Activated naive CD4-positive, alpha-beta T cell treated with Interleukin-2 at 50 U/mL for 16 hours (primary cell): ENCODE measurements around the gene SEMA5A.
"Not testable (repeated sequence)": the region's sequence is repeated elsewhere in the genome, so short reads cannot be mapped to it uniquely, and the experiment has no call there.

Source experiments
- DNase-seq: peaks from one replicate; pipeline ENCODE4 v3.0.0-alpha.2; 2020

The SEMA5A gene

DNA sequence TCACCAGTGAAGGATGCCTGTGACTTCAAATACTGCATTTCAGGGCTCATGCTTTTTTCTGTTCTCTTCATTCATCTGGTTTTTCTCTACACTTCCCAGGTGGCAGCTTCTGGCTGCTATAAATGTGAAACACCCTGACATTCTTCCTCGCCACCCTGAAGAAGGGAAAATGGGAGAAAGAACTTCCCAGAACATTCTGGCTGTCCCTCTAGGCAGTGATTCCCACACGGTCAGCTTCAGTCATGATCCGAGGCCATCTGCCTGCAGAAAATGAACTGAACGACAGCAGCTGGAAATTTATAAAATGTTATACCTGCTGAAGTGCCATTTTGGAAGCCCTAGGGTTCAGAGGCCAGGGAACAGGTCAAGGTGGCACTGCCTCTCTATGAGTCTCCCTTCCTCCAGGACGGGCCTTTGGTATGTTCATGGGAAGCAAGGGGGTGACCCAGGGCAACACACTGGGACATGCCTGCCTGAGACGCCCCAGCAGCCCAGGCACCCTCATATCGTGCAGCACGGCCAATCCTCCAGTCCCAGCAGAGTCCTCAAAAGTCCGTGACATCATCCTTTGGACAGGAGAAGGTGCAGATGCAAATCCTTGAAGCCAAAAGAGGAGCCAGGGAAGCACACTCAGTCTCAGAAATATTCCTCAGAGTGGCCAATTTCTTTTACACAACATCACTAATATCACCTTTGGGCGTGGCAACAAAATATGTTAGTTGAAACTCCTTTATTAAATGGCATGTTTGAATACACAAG, 107.1 kb downstream of the SEMA5A start:
- no peak for DNase-seq

DNA sequence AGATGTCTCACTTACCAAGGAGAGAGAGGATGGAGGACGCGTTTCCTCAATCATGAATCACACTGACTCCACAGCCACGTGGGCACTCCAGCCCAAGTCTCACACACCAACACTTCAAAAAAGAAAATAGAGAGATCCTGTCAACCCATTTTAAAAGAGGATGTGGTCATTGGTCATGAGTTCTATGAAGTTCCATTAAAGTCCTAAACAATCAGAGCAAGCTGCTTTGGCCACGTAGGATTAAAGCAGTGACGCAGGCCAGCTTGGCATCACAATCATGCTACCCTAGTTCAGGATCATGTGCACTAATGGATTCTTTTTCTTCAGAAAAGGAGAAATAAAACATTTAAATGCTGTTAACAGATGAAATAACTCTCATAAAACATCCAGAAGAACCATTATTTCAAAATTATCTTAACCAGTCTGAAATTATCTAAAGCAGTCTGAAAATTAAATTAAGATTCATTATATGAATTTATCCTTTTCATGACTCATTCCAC, 108.1 kb downstream of the SEMA5A start:
- no peak for DNase-seq

DNA sequence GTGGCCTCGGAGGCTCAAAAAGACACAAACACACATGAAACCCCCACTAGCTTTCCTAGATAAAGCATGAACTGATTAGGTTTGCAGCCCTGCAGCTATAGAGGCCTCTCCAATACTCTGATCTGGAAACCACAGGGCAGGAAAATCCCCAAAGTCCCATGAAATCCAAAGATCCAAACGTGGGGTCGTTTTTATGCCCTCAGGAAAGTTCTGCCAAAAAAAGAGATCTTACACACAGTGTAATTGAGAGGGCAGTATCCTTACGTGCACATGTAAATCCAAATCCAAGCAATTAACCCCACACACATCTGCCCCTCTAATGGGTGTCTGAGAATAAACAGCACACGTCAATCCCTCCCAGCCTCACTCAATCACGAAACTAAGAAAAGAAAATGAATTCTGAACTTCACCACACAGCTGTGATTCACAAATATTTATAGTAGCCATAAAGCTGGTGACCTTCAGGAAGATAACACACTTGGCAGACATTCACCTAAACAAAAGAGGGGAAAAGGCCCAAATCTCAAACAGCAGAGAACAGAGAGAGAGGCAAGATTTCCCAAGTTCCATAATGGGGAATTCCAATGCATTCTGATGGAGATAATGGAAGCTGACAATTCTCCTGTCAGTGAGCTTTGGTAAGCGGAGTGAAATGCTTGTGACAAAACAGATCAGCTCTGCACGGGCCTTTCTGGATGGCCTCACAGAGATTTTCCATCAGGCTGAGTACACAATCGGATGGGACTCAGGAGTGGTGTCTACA, 114.2 kb downstream of the SEMA5A start:
- DNase-seq, result no peak

DNA sequence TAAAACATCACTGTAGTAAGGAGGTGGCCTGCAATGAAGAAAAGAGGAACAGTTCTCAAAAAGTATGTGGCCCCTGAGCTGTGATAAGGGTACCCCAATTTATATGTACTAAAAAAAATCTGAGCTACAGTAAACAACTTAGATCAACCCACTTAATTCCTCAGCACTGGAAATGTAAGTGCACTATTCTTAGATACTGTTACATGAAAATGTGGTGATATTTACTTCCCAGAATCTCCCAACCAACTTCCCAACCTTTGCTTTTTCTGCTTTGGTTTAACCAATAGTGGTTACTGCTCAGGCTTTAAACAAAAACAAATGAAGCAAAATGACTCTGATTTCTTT, 114.8 kb downstream of the SEMA5A start:
- DNase-seq, result no peak

DNA sequence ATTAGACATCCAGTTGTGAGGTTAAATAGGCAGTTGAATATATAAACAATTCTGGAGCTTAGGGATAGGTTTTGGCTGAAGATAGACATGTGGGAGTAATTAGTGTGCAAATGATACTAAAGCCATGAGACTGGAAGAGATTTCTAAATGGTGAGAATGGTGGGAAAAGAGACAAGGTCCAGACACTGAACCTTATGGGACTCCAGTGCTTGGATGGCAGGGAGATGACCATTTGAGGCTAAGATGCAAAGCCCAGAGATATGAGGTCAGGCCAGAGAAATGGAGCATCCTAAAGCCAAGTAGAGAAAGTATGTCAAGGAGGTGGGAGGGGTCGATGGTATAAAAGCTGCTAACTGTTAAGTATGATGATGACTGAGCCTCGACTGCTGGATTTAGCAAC, 115.6 kb downstream of the SEMA5A start:
- no peak for DNase-seq

DNA sequence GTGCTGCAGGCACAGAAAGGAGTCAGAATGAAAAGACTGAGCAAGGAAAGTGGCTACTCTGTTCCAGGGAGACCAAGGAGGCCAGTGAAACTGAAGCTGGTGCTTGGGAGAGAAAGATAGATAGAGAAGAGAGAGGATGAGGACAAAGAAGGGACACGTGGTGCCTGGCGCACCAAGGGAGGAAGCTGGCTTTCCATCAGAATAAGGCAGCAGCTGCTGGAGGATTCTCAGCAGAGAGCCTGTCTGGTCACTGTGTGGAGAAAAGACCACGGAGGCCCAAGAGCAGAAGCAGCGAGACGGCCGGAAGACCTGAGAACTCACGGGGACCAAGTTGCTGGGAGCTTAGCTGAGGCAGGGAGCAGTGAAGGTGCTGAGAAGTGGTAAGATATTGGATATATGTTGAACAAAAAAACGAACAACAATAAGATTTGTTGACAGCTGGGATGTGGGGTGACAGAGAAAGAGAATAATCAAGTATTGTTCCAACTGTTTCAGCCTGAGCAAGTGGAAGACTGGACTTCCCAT, 116.1 kb downstream of the SEMA5A start:
- no peak for DNase-seq

DNA sequence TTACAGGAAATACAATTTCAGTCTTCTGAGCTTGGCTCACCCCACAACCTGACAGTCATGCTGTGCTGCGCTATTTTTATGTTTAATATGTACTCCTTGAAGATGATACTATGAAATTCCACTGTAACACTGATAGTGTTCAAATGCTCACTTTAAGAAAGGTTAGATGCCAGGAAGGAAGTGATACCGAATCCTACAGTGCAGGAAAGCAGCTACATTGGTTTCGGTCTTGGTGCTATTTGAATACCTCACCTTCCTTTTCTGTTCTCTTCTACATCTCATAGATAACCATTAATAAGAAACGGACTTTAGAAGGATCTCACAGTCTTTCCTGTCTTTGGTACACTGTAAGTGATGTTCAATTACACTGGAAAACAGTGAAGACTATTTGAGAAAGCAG, 117.6 kb downstream of the SEMA5A start:
- DNase-seq, result no peak

DNA sequence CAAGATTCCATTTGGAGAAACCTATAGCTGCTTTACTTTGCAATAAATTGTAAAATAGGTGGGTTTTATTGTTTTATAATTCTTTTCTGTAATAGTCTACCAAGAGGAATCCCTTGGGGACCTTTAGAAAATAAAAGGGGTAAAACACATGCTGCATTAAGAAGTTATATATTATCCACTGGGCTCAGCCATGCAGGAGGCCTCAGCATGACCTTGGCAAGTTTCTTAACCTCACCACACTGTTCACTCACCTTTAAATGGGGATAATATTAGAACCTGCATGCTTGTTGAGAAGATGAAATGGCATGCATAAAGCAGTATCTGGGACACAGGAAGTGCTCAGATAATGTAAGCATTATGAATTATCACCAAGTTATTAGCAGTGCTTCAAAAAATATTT, 120.2 kb downstream of the SEMA5A start:
- no peak for DNase-seq

DNA sequence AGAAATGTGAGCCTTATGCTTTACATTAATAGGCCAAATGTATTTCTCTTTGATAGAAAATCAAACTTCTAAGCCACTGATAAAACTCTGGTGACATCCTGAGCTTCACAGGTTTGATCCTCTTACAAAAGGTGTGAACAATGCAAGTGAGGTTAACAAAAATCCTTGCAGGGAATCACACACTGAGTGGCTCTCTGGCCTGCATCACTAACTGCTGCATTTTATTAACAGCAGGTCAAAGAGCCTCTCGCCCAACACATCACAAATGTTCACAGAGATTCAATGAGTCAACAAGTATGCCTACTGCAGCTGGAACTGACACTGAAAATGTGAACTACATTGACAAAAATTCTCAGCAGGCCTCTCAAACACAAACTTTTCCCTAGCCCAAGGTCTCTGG, 122.3 kb downstream of the SEMA5A start:
- DNase-seq, result no peak

DNA sequence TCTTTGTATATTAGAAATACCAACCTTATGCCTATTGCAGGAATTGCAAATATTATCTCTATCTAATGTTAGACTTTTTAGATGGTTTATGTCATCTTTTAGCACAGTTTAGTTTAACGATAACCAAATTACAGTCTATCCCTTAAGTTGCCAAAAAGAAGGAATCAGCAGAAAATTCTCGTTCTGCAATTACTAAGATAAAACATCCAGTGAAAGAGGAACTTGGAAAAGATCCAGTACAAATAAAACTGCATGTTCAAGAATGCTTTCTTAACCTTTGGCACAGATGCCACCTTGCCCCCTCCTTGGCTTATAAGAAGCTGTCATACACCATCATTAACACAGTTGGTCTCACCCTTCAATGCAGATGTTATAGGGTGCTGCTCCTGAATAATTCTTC, 124.0 kb downstream of the SEMA5A start:
- no peak for DNase-seq

DNA sequence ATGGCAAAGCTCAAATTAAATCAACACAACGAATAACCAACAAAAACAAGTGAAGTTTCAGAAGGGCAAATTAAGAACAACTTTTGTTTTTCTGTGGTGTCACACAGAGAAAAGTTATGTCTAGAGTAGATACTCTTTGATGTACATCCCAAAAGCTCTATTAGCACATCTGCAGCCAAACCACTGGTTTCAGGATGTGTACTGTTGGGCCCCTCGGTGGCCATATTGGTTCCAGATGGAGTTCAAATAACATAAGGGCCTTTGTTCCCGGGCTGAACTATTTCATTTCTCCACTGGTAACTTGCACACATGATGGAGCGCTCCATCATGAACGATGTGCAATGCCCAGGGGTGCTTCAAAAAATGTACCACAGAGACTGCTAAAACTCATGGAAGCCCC, 126.1 kb downstream of the SEMA5A start:
- DNase-seq, result no peak

DNA sequence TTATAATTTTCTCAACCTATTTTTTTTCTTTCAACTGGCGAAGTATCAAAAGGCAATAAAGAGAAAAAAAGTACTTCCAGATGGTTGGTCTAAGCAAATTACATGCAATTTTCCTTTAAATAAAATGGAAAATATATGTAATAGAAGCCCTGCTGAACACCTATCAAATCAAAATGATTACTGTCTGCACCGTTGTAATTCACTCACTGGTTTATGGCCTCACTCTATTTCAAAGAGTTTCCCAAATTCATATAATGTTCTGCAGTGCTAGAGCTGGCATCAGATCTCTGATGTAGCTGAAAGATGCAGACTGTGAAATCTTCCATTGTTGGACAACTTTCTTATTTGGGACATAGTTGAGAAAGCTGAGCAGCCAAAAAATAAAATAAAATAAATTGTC, 130.3 kb downstream of the SEMA5A start:
- no peak for DNase-seq

DNA sequence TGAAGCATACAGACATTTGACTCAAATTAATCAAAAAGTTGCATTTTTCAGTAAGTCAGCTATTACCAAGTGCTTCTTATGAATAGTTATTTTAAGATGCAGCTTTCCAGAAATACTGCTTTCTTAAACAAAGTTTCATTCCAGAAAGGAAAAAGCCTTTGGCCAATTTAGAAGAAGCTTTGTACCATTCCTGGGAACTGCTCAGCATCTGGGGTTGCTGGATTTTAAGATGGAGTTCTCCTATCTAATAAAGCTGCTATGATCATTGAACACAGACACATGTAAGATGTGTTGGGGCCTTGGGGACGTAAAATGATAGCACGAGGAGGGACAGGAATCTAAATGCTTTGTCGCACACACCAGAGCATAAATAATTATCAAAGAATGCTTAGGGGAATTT, 130.8 kb downstream of the SEMA5A start:
- no peak for DNase-seq

DNA sequence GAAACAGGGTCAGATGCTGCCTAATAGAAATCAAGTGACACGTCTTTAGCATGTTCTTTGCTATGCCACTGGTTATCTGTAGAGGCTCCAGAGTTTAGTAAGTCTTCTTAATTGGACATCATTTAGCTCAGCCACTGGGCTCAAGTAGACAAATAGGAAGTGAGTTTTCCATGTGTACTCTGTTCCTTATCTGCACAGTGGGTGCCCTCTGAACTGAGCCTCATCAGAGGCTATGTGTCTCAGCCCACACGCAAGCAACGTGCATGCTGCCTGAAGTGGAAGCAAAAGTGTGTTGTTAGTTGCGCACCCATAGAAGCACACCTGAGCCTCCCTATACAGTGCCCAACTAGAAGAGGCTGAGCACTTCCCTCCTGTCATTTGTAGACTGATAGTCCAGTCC, 134.7 kb downstream of the SEMA5A start:
- DNase-seq, result no peak

DNA sequence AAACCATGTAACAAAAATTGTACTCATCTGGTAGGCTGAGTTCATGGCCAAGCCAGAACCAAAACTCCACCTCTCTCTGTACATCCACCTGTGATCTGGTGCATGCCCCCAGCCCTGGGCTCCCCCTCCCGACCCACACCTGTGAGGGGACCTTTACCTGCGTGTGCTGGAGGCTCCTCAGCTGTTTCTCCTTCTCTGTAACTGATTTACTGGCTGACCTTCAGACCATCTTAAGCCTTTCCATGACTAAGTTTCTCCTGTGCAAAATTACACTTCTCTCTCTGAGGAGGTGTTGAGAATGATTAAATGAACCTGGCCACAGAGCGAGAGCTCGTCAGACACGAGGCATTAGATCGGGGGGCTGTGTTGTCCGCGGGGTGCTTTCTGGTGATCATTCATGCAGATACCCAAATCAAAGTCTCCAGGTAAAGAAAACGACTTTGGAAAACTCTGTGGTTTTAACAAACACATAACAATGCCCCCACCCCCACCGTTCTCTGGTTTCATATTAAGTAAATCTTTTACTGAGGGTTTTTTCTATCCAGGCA, 136.4 kb downstream of the SEMA5A start:
- DNase-seq, result no peak

DNA sequence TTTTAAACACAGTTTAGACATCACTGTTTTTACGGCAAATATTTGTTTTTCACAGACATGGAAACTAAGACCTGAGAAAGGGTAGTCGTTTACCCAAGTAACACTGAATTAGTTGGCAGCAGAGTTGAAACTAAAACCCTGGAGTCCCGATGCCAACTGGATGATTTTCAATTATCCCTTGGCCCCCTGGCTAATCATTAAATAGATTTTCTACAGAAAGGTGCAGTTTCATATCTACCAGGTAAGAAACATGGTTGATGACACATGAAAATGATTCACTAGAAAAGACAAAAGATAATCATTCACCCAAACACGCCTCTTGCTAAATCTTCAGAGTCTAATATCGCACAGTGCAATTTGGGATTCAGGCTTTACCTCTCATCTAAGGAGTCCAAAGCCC, 136.9 kb downstream of the SEMA5A start:
- DNase-seq, result no peak

DNA sequence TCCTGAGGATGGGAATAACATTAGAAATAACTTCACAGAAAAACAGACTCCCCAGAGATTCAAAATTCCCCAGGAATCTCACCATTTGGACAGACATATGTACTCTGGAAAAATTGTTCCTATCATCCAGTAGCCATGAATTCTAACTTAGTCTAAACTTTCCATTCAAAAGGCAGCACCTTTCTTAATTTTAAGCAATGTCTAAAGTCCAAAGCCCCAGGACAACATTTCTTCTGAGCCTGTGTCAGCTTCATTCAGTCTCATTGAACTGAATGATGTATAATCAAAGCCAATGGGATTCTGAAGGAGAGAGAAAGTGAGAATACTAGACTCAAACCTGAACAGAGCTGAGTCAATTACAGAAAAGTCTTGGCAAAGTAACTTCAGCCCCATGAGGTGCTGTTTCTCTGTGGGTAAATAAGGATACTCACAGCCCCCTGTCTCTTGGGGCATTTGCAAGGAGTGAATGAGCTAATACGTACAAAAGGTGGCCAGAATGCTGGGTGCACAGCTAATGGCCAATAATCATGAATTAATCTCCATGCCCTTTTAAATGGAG, 140.6 kb downstream of the SEMA5A start:
- DNase-seq, result no peak

DNA sequence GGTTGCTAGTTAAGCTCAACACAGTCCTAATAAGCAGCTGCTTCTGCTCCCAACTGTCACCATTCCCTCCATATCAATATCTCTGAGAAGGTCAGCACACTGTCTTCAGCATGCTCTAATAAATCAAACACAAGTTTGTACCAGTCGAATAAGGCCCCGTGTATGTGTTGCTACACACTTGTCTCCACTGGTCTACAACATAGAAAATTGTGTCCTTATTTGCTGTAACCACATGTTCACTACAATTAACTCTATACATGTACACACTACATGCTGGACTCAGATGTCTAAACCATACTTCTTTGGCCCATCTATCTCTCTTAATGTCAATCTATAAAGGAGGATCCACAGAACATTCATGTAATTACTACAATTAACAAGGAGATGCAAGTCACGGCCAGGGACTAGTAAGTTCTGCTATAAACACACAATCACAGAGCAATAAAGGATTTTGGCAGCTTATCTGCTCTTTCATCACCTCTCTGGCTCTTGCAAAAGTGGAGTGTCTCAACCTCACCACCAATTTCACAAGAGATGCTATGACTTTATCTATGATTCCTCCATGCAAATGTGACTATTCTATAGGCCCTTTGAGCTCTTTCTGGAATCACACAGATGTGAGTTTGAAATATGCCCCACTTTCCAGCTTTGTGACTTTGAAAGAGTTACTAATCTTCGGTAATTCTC, 143.9 kb downstream of the SEMA5A start:
- DNase-seq, result no peak

DNA sequence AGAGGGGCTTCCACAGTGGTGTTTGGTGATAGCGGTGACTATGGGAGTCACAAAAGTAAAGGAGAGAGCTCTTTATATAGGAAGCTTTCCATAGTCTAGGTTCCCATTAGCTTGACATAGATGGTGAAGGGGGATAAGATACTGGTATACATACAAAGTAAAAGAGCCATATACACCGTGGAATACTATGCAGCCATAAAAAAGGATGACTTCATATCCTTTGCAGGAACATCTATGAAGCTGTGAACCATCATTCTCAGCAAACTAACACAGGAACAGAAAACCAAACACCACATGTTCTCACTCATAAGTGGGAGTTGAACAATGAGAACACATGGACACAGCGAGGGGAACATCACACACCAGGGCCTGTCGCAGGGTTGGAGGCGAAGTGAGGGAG, 146.1 kb downstream of the SEMA5A start:
- DNase-seq, result not testable (repeated sequence)

DNA sequence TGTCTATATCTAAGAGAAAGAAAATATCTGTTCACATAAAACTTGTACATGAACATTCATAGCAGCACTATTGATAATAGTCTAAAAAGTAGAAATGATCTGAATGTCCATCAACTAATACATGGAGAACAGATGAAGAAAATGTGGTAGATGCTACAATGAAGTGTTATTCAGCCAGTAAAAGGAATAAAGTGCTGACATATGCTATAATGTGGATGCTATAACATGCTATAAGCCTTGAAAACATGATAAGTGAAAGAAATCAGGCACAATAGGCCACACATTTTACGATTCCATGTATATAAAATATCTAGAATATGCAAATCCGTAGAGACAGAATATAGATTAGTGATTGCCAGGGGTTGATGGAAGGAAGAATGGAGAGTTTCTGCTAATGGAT, 146.8 kb downstream of the SEMA5A start:
- no peak for DNase-seq

DNA sequence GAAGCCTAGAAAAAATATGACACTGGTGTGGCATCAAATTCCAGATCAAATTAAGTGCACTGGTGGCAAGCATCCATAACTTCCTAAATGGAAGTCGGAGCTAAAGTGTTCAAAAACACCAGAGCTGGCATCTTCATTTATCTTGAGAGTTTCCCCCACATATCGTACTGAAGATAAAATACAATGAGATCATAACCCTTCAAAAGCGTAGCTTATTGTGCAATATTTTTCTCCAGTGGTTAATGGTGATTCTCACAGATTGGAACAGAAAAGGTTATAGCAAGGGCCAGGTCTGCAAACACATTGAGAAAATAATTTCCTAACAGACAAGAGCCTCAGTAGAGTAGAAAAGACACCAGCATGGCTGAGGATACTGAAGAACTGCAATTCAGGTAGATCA, 147.6 kb downstream of the SEMA5A start:
- DNase-seq, result no peak

DNA sequence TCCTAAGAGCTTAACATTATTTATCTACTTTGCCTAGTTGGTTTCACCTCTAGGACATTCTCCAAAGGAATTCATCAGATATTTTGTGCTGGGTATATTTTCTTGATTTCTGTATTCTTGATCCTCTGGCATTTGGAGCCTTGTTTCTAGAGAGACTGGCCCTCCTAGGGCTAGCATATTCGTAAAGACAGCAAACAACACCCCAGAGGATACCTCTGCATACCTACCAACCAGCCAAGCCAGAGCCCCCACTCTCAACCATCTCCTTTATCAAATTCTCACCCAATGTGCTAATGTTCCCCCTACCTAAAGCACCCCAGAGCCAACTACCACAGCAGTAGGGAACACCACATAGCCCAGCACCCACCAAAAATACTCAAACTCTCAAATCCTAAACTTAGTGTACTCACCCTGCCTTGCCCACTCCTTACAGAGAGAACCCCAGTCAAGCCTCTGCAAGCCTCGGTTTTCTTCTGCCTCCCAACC, 149.5 kb downstream of the SEMA5A start:
- DNase-seq, result no peak

DNA sequence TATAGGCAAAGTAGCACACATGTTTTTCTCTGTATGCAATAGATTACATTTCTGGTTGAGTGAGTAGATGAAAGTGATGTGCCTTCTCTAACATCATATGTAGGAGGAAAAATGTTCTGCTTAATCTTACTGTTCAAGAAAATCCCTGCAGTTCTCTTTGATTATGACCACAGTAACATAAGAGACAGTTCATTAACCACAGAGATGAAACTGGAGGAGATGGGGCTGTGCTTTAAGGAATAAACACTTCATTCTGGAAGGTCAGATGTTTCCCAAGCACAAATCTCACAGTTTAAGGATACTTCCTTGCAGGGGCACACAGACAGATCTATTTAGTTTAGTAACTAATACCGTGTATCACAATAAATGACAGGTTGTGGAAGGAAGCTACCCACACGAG, 150.2 kb downstream of the SEMA5A start:
- DNase-seq, result no peak
